NCI-H2081 treated with DMSO at 0.1 percent for 48 hours (cell line): ENCODE measurements around the gene TLR3.

Experiments used
- DNase-seq: peaks from one replicate; lab custom pipeline; 2025; lab: John Stamatoyannopoulos, UW

The TLR3 gene

GRCh38 chr4:186104890-186105646, 36.1 kb downstream of the TLR3 start:
- DNase-seq = no peak

DNA sequence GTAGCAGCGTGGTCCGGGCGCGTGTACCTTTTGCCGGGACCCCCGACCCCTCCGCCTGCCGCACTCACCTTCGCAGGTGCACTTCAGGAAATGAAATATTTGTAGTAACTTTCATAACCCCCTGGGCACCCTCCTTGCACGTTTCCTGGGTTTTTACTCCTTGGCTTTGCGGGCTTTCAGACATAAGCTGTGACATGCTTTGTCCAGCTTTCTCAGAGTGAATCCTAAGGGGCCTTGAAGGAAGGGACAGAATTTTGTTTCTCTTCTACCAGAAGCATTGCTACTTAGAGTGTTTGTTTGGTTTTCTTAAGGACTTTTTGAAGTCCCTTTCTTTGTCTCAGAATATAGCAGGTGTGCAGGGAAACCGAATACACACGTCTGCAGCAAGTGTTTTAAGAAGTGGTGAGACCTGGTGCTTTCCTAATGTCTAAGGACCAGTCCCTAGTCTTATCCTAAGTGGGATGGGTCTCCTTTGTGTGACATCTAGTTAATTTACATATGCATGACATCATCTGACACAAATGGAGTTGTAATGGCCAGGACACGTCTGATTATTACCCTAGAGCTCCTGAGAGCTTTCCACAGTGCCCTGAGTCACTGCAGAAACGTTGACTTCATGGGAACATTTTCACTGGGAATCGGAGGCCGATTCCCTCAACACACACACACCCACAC, 36.8 kb downstream of the TLR3 start:
- DNase-seq = no peak

DNA sequence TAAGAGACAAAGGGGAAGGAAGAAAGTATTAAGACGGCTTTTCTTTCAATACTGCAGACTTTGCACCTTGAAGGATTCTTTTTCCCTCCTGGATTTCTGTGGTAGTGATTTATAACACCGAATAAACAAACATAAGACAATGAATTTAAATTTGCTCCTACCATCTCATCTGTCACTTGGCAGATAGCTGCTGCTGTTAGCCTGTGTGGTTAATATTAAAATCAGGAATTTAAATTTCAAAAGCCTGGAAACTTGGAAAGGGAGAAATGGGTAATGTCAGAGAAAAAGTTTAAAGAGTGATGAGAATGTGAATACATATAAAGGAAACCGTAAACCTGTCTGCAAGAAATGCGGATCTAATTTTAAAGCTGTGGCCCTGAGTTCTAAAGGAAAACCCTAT, 39.0 kb downstream of the TLR3 start:
- DNase-seq = no peak

DNA sequence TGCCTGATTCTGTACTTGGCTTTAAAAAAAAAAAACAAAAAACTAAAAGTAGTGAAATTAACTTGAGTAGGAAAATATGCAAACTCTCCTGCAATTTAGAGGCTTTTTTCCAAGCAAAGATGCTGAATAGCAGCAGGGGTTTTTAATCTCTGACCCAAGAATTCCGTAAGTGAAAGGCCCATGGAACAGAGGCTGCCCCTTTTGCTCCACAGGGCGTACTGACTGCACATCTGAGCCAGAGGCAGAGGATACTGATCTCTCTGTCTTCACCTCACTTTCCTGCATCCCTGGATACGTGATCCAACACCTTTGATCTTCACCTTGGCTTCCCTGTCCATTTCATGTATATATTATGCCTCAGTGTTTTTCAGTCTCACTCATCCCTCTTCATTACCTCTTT, 39.4 kb downstream of the TLR3 start:
- DNase-seq = no peak

DNA sequence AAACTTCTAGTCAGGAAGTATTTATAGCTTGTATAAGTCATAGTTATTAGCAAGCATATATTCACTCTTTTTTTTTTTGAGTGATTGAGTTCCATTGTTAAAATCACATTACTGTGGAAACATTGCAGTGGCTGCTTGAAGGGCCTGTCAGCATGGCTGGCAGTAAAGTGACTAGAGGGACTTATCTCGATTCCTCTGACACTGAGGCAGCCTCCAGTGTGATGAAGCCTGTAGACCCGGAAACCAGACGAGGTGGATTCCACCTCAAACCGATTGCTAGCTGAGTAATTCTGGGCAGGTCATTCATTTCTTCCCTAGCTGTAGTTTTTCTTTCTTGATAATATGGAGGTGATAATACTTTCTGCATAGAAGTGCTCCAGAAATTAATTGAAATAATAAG, 40.3 kb downstream of the TLR3 start:
- no peak for DNase-seq

DNA sequence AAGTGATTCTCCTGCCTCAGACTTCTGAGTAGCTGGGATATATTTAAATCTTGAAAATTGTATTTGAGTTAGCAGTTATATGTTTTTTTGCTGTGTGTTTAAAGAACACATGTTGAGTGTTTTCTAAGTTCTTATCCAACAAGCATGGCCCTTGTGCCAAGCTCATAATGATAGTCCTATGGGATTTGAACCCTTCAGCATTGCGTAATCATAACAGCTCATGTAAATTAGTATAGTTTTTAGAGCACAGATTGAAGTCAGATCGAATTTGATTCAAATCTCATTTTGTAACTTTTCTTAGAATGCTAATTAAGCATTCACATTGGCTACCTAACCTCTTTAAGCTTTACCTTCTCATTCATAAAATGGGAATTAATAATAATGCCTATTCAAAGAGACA, 47.7 kb downstream of the TLR3 start:
- no peak for DNase-seq

DNA sequence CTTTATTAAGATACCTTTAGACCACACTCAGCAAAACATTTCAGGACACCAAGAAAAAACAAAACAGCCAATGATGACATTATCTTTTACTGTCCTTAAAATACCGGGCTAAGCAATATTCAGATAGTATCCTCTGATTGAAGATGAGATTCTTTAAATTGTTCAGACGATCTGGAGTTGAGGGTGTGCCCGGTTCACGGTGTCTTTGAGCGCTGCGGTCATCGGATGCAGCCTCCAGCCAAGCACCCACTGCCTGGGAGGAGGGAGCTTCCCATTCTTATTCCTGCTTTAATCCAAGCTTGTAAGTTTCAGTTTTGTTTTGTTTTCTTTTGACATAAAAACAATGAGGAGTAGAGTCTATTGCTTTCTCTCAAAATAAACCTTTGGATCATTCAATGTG, 49.6 kb downstream of the TLR3 start:
- no peak for DNase-seq

DNA sequence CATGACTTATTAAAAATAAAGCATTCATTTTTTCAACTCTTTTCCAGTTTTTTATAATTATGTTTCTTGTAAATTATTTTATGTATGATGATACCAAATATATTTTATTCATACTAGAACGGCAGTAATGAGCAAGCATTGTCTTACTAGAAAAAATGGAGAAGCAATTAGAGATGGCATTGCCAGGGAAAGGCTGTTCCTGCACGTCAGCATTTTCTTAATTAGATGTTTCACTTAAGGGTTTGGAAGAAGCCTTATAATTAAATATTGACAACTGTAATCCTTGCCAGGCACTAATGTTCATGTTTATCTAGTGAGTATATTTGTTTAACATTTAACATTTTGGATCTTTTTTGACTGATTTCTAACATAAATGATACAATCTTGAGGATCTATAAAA, 52.1 kb downstream of the TLR3 start:
- DNase-seq = no peak

GRCh38 chr4:186128842-186129241, 59.9 kb downstream of the TLR3 start:
- DNase-seq = no peak

- no peak for DNase-seq
Measured at GRCh38 chr4:186131935-186132334, 63.0 kb downstream of the TLR3 start.

- no peak for DNase-seq
Measured at GRCh38 chr4:186132577-186133242, 63.8 kb downstream of the TLR3 start.

GRCh38 chr4:186134257-186134656, 65.3 kb downstream of the TLR3 start:
- no peak for DNase-seq

- DNase-seq = no peak
Measured at GRCh38 chr4:186134861-186135260, 65.9 kb downstream of the TLR3 start.

DNA sequence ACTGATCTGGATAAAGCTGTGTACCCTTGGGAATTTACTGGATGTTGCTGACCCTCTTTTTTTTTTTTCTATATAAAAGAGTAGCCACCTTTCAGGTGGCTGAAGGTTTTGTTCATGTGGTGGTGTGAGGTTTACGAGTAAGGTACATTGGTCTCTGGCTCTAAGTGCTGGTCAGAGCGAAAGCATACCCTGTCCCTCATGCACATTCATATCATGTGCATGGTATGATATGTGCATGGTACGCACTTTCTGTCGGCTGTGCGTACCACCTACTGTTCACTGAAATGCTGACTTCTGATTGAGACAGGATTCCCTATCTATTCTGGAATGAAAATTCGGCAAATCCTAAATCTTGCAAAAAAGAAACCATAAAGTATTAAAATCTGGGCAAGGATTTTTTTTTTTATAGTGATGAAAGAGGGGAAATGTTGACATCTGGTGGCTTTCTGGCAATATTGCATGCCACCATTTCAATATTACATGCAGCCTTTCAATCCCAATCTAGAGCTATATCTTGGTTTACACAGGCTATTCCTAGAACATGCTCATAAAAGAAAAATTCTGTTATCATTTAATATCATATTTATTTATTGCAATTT, 68.3 kb downstream of the TLR3 start:
- no peak for DNase-seq
